ENCODE measurements around the gene RTN1.

- TF ChIP-seq CTCF (IDR thresholded peaks at IDR 0.05) (no peak), POLR2A (IDR thresholded peaks at IDR 0.05) (no peak)
Measured at GRCh38 chr14:59727073-59727661, 143.4 kb downstream of the RTN1 start.

Measured in adrenal gland (tissue), 5 donors.